K562 (cell line): ENCODE measurements around the gene HSD17B12. TPM values are rescaled to one million over a fixed set of nuclear protein-coding genes. Genes with fewer than 3 reads are reported as not detected.

Experiments used
- CC2D1A ChIP-seq: fragments of 450-650 bp; IDR thresholded peaks from 2 replicates; pipeline ENCODE4 v1.6.1; 2017; ENCODE audit warnings: mild to moderate bottlenecking
- FOXM1 ChIP-seq, 2 experiments: fragments of 450-650 bp in 1 of 2; sonication (generic) in 1 of 2; formaldehyde crosslinking in 1 of 2; IDR thresholded peaks; 2 replicates each; pipeline versions ENCODE4 v1.6.1 to v1.9.0; 2017 to 2022; ENCODE audit warnings: low read depth in 2 of 2, mild to moderate bottlenecking in 2 of 2, missing genetic modification reagents in 1 of 2, moderate library complexity in 1 of 2
- MEF2A ChIP-seq: IDR thresholded peaks from 2 replicates; pipeline ENCODE4 v1.6.1; 2011; ENCODE audit warnings: low read depth, mild to moderate bottlenecking, low read length, moderate library complexity; ENCODE audit not compliant: control insufficient read depth
- SMC3 ChIP-seq: conservative IDR thresholded peaks from 2 replicates; pipeline ENCODE4 v1.6.1; 2011; ENCODE audit warnings: low read depth, low read length, improper control_type of control experiment; ENCODE audit not compliant: insufficient read depth
- TRIM28 ChIP-seq: fragments of 450-650 bp; IDR thresholded peaks from 2 replicates; pipeline ENCODE4 v1.6.1; 2017
- ZBTB1 ChIP-seq: sonication (generic); formaldehyde crosslinking; IDR thresholded peaks from 2 replicates; pipeline ENCODE4 v1.8.1; 2023; ENCODE audit warnings: missing genetic modification reagents, low read depth, mild to moderate bottlenecking, borderline replicate concordance
- ZNF668 ChIP-seq: fragments of 250-450 bp; sonication (Bioruptor Pico); IDR thresholded peaks from 2 replicates; pipeline ENCODE4 v1.8.0; 2022; ENCODE audit warnings: mild to moderate bottlenecking, inconsistent platforms
- polyA plus RNA-seq, 8 experiments: library from polyadenylated mRNA; depleted of rRNA in 4 of 8; stranded (reverse) in 5 of 8; unstranded in 3 of 8; fragments of >200 nt; fragmentation: Nextera tagmentation in 2 of 8; fragmentation: Illumina TruSeq in 1 of 8; extraction: Ambion mirVana in 2 of 8; extraction: Trizol in 1 of 8; gene quantifications; 2 replicates each; pipeline versions ENCODE4 v1.2.1 to v1.2.3, GENCODE V29; 2011 to 2014; ENCODE audit warnings: inconsistent platforms in 1 of 8, missing spikeins in 1 of 8
- total RNA-seq, 7 experiments: library from RNA; depleted of rRNA in 6 of 7; stranded (reverse); fragments of >200 nt in 6 of 7; fragmentation: Illumina TruSeq in 2 of 7; extraction: Trizol in 2 of 7; gene quantifications; 2 replicates each; pipeline versions ENCODE4 v1.2.1 to v1.2.3, GENCODE V29; 2011 to 2021; ENCODE audit warnings: low replicate concordance in 1 of 7
- TF ChIP-seq, protein P1 (sequence below): fragments of 250-450 bp; sonication (Bioruptor Pico); IDR thresholded peaks from 2 replicates; pipeline ENCODE4 v1.4.0; 2020; ENCODE audit warnings: mild to moderate bottlenecking, moderate library complexity, borderline replicate concordance
- TF ChIP-seq, protein P2 (sequence below): sonication (generic); formaldehyde crosslinking; IDR thresholded peaks from 2 replicates; pipeline ENCODE4 v1.8.0; 2022; ENCODE audit warnings: mild to moderate bottlenecking, missing genetic modification reagents
- TF ChIP-seq, protein P3 (sequence below), 2 experiments: fragments of 450-650 bp; formaldehyde crosslinking in 1 of 2; IDR thresholded peaks; 2 replicates each; pipeline versions ENCODE4 v1.4.0 to v1.6.1; 2014 to 2020; ENCODE audit warnings: mild to moderate bottlenecking in 2 of 2, borderline replicate concordance in 1 of 2, low read depth in 1 of 2
- TF ChIP-seq, protein P4 (sequence below): fragments of 250-450 bp; sonication (Bioruptor Pico); IDR thresholded peaks from 2 replicates; pipeline ENCODE4 v1.5.0; 2021

Gene HSD17B12
- total and polyA plus RNA-seq, 9 of the 15 experiments (the other 6 are each of a cell fraction or from before 2014, with no cell fraction given): 9.1 to 34.5 (median 23.3) TPM

DNA sequence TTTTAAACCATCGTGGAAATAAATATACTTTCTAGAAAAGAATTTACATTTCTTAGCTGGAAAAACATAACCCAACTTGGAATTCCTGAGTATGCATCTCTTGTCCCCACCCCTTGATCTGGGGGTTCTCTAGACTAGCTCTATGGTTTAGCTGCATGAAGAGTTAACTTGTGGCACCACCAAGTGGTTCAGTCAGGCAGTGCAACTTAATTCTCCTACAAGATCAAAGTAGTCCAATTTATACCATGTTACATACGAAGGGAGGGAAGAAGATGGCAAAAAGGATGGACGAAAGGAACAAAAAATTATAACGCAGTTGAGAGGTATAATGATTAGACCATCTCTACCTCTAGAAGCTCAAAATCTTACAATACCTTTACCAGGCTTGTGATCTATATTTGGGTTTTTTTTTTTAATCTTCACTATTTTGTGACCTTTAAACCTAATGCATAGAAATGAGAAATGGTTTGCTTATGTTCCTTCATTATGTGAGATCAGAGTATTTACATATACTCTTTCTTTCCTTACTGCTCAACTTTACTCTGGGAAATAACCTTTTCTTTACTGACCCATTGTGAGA is 171.6 kb downstream of the HSD17B12 start (continued):
- TF ChIP-seq, protein P1, sequence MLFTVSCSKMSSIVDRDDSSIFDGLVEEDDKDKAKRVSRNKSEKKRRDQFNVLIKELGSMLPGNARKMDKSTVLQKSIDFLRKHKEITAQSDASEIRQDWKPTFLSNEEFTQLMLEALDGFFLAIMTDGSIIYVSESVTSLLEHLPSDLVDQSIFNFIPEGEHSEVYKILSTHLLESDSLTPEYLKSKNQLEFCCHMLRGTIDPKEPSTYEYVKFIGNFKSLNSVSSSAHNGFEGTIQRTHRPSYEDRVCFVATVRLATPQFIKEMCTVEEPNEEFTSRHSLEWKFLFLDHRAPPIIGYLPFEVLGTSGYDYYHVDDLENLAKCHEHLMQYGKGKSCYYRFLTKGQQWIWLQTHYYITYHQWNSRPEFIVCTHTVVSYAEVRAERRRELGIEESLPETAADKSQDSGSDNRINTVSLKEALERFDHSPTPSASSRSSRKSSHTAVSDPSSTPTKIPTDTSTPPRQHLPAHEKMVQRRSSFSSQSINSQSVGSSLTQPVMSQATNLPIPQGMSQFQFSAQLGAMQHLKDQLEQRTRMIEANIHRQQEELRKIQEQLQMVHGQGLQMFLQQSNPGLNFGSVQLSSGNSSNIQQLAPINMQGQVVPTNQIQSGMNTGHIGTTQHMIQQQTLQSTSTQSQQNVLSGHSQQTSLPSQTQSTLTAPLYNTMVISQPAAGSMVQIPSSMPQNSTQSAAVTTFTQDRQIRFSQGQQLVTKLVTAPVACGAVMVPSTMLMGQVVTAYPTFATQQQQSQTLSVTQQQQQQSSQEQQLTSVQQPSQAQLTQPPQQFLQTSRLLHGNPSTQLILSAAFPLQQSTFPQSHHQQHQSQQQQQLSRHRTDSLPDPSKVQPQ: no peak
- TF ChIP-seq, protein P2, sequence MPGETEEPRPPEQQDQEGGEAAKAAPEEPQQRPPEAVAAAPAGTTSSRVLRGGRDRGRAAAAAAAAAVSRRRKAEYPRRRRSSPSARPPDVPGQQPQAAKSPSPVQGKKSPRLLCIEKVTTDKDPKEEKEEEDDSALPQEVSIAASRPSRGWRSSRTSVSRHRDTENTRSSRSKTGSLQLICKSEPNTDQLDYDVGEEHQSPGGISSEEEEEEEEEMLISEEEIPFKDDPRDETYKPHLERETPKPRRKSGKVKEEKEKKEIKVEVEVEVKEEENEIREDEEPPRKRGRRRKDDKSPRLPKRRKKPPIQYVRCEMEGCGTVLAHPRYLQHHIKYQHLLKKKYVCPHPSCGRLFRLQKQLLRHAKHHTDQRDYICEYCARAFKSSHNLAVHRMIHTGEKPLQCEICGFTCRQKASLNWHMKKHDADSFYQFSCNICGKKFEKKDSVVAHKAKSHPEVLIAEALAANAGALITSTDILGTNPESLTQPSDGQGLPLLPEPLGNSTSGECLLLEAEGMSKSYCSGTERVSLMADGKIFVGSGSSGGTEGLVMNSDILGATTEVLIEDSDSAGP (CRISPR knock-in tag): no peak
- TF ChIP-seq FOXM1 (IDR thresholded peaks at IDR 0.05; ENCODE audit: low read depth) (no peak), FOXM1 (CRISPR knock-in tag; IDR thresholded peaks at IDR 0.05; ENCODE audit: low read depth) (no peak), TRIM28 (no peak), SMC3 (peak; percentile 84), ZBTB1 (CRISPR knock-in tag) (no peak), MEF2A (no peak), ZNF668 (CRISPR knock-in tag) (no peak), CC2D1A (0 out of 2 replicates have a peak, but pooled peaks have one; percentile 34)
- TF ChIP-seq, protein P3, sequence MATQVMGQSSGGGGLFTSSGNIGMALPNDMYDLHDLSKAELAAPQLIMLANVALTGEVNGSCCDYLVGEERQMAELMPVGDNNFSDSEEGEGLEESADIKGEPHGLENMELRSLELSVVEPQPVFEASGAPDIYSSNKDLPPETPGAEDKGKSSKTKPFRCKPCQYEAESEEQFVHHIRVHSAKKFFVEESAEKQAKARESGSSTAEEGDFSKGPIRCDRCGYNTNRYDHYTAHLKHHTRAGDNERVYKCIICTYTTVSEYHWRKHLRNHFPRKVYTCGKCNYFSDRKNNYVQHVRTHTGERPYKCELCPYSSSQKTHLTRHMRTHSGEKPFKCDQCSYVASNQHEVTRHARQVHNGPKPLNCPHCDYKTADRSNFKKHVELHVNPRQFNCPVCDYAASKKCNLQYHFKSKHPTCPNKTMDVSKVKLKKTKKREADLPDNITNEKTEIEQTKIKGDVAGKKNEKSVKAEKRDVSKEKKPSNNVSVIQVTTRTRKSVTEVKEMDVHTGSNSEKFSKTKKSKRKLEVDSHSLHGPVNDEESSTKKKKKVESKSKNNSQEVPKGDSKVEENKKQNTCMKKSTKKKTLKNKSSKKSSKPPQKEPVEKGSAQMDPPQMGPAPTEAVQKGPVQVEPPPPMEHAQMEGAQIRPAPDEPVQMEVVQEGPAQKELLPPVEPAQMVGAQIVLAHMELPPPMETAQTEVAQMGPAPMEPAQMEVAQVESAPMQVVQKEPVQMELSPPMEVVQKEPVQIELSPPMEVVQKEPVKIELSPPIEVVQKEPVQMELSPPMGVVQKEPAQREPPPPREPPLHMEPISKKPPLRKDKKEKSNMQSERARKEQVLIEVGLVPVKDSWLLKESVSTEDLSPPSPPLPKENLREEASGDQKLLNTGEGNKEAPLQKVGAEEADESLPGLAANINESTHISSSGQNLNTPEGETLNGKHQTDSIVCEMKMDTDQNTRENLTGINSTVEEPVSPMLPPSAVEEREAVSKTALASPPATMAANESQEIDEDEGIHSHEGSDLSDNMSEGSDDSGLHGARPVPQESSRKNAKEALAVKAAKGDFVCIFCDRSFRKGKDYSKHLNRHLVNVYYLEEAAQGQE (IDR thresholded peaks at IDR 0.05; ENCODE audit: borderline replicate concordance): peak; percentile 67; the same call in 1 of the 2 replicates
- TF ChIP-seq, protein P3 (CRISPR knock-in tag; IDR thresholded peaks at IDR 0.05; ENCODE audit: low read depth): no peak
- TF ChIP-seq, protein P4, sequence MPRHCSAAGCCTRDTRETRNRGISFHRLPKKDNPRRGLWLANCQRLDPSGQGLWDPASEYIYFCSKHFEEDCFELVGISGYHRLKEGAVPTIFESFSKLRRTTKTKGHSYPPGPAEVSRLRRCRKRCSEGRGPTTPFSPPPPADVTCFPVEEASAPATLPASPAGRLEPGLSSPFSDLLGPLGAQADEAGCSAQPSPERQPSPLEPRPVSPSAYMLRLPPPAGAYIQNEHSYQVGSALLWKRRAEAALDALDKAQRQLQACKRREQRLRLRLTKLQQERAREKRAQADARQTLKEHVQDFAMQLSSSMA (CRISPR knock-in tag): no peak
